ENCODE measurements around the gene UGT8. TPM values are rescaled to one million over a fixed set of nuclear protein-coding genes. Genes with fewer than 3 reads are reported as not detected.

UGT8 gene
- not detected in 2 replicates for polyA plus RNA-seq (2011; rRNA removed)
- not detected in 2 replicates for polyA minus RNA-seq (2011; rRNA and poly(A)+ RNA removed)

- CTCF ChIA-PET: no interaction called here
These were observed at the start of gene UGT8 for GRCh38 chr4:114598191-114599121. Gene UGT8 (plus strand): TSS chr4:114598807. CDS start chr4:114622881, 24,074 bp downstream.

GRCh38 chr4:114549638-114550037, 49.0 kb upstream of the UGT8 start:
- no peak overlapping the region for H3K4me3 ChIP-seq (ENCODE audit: low read depth, low read length)
- H3K9me3 ChIP-seq (ENCODE audit: control insufficient read depth, insufficient read depth, low read length): no peaks in the 10 kb centered on the region
- POLR2A ChIA-PET: no interaction called here
- no peak for DNase-seq (ENCODE audit: low read depth, low spot score)
- H3K27me3 ChIP-seq (ENCODE audit: control insufficient read depth, insufficient read depth, low read length): no peaks in the 10 kb centered on the region
- TF ChIP-seq CTCF (IDR thresholded peaks at IDR 0.05; ENCODE audit: low read depth, low read length): no peak
- CTCF ChIA-PET: no interaction called here
- H3K27ac ChIP-seq (ENCODE audit: low read depth, low read length): no peak overlapping the region

More at GRCh38 chr4:114598191-114599121, at the start of gene UGT8:
- no peak for DNase-seq (ENCODE audit: low read depth, low spot score)
- Histone ChIP-seq H3K27ac (ENCODE audit: low read depth, low read length) (no peak within 1 kb of the TSS), H3K4me3 (ENCODE audit: low read depth, low read length) (peak within 1 kb of the TSS; percentile 46), H3K27me3 (ENCODE audit: control insufficient read depth, insufficient read depth, low read length) (peaks cover 32% of the 10 kb centered on the region), H3K9me3 (ENCODE audit: control insufficient read depth, insufficient read depth, low read length) (no peaks in the 10 kb centered on the region; the same call in 1 of the 2 replicates)
- TF ChIP-seq CTCF (IDR thresholded peaks at IDR 0.05; ENCODE audit: low read depth, low read length): no peak
- POLR2A ChIA-PET: no interaction called here

GRCh38 chr4:114558446-114559020, 40.1 kb upstream of the UGT8 start:
- TF ChIP-seq CTCF (IDR thresholded peaks at IDR 0.05; ENCODE audit: low read depth, low read length): no peak
- Histone ChIP-seq H3K9me3 (ENCODE audit: control insufficient read depth, insufficient read depth, low read length) (no peaks in the 10 kb centered on the region), H3K4me3 (ENCODE audit: low read depth, low read length) (no peak overlapping the region), H3K27ac (ENCODE audit: low read depth, low read length) (no peak overlapping the region), H3K27me3 (ENCODE audit: control insufficient read depth, insufficient read depth, low read length) (no peaks in the 10 kb centered on the region)
- no peak for DNase-seq (ENCODE audit: low read depth, low spot score)
- POLR2A ChIA-PET: no interaction called here
- CTCF ChIA-PET: no interaction called here

- CTCF ChIA-PET: no interaction called here
- no peak overlapping the region for H3K4me3 ChIP-seq (ENCODE audit: low read depth, low read length)
- POLR2A ChIA-PET: no interaction called here
- no peak for TF ChIP-seq CTCF (IDR thresholded peaks at IDR 0.05; ENCODE audit: low read depth, low read length)
- no peaks in the 10 kb centered on the region for H3K9me3 ChIP-seq (ENCODE audit: control insufficient read depth, insufficient read depth, low read length)
- H3K27me3 ChIP-seq (ENCODE audit: control insufficient read depth, insufficient read depth, low read length): no peaks in the 10 kb centered on the region
- no peak overlapping the region for H3K27ac ChIP-seq (ENCODE audit: low read depth, low read length)
- no peak for DNase-seq (ENCODE audit: low read depth, low spot score)
These were observed 37.0 kb upstream of the UGT8 start for GRCh38 chr4:114561590-114561989.

All from AG04450 (cell line).